IPS DF 4.7 (cell line): ENCODE data around the gene CHCHD1.
"Not testable (repeated sequence)": the region's sequence is repeated elsewhere in the genome, so short reads cannot be mapped to it uniquely, and the experiment has no call there.

Experiments used
- DNase-seq: peaks from one replicate; pipeline ENCODE4 v3.0.0-alpha.2; 2013; ENCODE audit warnings: low spot score; ENCODE audit errors: extremely low read depth

Gene CHCHD1

DNA sequence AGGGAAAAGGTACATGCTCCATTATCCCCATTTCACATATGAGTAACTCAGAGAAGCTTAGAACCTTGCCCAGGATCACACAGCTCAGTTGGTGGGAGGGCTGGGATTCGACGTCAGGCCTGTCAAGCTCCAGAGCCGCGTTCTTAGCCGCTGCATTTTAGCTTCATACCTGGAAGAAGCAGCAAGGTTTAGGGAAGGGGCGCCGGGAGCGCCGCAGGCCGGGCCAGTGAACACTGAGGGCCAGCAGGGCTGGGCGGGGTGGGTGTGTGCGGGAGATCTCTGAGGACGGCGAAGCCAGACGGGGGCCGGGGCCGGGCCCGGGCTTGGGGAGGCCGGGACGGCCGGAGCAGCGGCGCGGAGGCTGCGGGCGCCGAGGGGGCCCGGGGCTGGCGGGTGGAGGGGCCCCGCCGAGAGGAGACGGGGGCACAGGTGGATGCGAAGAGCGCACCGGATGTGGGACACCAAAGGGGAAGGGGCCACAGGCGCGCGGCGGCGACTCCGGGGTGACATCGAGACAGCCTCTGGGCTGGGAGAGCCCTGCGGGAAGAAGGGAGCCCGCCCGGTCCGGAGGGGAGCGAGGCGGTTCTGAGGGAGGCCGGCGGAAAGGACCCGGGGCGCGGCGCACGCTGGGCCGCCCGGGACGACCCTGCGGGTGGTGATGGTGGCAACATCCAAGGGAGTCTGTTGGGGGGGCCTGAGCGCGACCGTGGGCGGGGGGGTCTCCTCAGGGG, 29.1 kb downstream of the CHCHD1 start:
- no peak for DNase-seq

DNA sequence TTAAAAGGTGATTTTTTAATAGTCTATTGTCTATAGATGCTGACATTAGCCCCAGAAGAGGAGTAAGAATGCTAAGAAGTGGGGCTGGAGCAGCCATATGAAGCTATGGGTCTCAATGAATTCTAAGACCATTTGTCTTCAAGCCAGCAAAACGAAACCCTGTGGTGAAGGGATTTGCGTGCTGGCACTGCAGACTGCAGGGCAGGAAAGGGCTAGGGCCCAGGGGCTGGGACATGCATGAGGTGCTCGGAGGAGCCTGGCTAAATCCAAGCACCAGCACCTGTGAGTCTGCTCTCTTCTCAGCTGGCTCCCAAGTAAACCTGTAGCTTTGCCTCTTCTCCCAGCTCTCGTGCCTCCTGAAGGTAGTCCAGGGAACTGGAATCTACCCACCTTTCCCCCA, 30.8 kb downstream of the CHCHD1 start:
- DNase-seq = no peak

DNA sequence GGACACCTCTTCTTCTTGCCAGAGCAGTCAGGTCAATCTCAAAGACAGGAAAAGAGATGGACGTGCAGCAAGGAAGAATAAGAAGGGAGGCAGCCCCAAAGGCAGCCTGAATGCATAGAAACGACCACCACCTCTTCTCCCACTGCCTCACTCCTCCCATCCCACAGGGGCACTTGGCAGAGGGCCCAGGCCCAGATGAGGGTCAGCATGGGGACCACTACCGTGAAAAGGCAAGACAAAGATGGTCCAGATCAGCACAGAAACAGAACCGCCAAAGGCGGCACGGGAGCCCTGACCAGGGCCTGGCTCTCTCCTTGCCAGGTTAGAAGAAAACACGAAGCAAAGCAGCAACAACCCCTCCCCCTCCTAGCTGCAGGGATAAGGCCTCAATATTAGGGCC, 31.5 kb downstream of the CHCHD1 start:
- no peak for DNase-seq

DNA sequence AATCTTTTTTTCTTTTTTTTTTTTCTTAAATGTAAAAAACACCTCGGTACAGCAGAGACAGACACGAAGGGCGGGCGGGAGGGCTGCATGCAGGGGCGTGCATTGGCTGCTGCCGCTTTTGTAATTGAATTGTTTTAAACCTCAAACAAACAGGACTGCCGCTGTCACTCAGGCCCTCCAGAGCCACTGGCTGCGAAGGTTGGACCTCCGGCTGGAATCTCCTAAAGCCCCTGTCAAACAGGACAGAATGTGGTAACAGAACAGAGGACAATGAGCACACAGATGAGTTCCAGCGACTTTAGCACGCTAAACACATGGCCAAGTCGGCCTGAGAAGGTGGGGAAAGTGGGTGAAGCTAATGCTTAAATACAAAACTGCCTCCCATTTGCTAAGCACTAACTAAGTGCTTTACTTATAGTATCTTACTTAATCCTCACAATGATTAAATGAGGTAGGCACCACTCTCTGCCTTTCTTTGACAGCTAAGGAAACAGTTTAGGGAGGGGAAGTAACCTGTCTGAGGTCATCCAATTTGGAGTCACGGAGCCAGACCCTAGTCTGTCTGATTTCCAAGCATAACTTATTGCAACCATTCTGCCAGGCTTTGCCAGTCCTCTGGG, 32.5 kb downstream of the CHCHD1 start:
- no peak for DNase-seq

DNA sequence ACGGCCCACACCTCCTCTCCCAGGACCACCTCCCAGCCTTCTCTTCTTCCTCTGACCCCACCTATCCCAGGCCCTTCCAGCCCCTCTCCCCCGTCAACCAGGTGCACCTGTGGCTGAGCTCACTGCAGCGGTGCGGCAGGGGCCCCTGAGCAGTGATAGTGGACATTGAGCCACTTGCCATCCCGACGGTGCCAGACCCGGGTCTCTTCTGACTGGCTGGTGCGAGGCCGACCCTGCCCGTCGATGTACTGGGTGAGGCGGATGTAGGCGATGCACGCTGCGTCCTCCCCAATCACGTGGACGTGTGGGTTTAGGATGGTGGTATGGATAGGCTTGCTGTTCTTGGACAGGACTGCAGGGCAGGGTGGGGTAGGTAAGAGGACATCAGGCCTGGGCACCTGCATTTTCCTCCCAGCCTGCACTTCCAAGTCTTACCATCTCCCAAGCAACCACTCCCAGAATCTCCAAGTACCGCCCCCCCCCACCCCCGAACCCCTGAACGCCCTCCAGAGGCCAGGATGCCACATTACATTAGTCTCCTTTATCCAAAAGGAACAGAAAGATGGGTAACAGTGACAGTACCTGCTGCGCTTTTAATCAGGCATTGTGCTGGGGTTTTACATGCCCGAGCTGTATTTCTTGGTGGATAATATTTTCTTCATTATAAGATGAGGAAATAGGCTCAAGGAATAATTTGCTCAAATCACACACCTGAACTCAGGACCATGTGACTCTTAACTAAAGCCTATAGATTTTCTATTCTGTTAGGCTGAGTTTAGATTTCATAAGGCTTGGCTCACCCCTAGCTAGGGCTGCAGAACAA, 33.3 kb downstream of the CHCHD1 start:
- DNase-seq = no peak

DNA sequence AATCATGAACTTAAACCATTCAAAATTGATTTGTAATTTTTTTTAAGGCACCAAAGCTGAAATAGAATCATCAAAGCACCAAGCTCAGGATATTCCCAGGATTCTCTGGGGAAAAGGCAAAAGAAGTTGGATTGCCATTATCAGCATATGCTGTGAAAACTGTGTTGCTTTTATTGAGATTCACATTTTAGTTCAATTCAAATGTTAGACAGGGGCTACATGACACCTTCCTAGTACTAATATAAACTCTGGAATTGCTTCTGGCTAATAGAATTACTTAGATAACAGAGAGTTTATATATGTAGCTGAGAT, 33.8 kb downstream of the CHCHD1 start:
- DNase-seq = no peak

DNA sequence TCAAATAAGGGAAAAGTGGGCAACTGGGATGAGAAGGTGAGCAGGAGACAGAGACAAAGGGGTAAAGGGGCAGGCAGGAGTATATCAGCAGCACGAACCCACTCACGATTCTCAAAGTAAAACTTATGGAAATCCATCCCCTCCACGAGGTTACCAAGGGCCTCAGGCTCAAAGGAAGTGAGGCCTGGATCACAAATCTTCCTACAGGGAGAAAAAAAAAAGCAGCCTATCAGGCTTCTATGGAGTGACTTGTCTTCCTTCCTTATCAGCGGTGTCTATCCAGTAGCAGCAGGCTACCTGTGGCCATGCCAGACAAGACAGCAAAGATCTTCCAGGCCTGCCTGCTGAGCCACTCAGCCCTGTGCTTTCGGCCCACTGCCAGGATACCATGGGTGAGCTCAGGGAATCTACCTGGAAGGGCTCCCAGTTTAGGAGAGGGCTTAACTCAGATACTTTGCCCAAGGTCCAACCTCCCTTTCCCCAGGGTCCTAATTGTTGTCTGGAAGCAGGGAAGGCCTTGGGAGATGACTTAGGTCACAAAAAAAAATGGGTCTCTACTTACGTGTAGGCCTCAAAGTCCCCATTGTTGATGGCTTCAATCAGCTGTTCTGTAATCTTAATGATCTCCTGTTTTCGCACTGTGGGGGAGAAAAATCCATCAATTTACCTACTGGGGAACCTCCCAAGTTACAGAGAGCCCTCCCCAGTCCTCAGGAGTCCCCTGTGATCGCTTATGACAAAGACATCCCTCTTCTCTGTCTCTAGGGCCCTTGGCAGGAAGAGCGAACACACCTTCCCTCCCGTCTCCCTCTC, 35.3 kb downstream of the CHCHD1 start:
- no peak for DNase-seq

DNA sequence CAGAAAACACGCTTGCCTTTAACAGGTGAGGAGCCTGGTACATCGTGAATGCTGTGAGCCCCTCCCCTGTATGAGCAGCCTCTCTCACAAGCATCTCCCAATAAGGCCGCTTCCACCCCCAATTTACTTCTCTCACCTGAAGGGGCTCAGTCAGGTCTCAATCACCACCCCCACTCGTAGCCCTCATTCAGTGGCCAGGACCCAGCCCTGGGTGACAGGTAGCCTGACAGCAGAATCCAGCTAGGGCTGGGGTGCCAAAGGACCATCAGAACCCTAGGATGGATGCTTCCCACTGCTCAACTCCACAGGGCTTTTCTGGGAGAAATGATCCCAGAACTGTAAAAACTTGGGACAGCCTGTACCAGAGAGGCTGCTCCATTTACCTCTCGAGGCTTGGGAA, 36.0 kb downstream of the CHCHD1 start:
- no peak for DNase-seq

DNA sequence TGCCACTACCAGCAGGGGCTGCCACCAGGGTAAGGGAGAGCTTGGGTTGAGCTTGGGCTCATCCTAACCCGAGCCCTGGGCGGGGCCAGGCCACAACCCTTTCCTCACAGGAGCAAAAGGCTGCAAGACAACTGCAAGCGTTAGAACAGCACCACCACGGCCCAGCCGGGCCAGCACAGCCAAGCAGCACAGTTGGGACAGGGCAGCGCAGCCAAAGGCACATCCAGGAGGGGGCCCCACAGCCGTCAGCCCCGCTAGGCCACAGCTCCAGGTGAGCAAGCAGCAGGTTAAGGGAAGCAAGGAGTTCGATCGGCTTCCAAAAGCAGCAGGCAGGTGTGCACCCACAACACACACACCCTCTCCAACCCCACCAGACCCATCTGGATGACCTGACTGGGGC, 36.6 kb downstream of the CHCHD1 start:
- DNase-seq = no peak

DNA sequence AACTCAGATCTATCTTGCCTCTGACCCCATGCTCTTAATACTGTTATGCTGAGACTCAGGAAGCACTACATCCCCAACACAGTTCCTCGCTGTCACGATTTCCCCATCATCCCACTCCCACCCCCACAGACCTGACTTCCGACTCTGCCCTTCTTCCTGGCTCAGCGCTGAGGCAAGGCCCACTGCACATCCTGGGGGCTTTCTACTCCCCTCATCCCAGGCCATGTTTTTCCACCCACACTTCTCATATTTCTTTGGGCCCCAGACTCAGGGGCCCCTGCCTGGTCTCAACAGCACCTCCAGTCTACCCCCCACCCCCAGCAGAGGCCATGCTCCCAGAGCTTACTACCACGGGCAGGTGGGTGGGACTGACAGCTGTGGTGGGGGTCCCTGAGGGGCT, 37.2 kb downstream of the CHCHD1 start:
- no peak for DNase-seq

DNA sequence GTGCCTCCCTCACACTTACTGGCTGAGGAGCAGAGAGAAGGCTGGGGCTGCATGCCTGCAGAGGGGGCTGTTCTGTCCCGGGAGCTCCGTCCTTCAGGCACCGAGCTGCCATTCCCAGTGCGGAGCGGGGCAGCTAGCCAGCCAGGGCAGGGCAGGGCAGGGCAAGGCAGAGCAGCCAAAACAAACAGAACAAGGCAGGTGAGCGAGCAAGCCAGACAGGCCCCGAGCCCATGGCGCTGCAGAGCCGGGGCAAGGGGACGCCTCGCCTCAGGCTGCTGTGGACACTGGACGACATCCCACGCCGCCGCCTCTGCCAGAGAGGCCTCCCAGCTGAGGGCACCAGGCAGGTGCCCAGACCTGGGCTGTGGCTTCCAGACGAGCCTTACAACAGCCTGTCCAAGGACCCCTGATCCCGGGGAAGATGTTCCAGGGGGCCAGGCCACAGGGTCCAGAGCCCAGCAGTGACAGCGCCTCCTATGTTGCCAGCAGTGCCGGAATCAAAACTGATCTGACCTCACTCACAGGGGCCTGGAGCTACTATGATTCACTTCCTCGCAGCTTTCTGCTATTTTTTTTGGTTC, 37.8 kb downstream of the CHCHD1 start:
- no peak for DNase-seq

DNA sequence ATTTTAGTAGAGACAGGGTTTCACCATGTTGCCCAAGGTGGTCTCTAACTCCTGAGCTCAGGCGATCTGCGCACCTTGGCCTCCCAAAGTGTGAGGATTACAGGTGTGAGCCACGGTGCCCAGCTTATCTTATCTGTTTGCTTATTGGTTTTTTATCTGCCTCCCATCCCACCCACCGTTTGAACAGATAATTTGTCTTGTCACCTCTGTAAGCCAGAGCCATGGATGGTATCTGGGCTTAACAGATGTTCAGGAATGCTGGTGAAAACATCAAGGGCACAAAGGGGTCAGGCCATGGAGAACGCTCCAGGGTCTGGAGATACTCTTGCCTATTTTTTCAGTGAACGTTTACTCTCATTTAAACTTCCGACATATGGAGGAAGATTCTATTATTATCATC, 41.5 kb downstream of the CHCHD1 start:
- DNase-seq = no peak

DNA sequence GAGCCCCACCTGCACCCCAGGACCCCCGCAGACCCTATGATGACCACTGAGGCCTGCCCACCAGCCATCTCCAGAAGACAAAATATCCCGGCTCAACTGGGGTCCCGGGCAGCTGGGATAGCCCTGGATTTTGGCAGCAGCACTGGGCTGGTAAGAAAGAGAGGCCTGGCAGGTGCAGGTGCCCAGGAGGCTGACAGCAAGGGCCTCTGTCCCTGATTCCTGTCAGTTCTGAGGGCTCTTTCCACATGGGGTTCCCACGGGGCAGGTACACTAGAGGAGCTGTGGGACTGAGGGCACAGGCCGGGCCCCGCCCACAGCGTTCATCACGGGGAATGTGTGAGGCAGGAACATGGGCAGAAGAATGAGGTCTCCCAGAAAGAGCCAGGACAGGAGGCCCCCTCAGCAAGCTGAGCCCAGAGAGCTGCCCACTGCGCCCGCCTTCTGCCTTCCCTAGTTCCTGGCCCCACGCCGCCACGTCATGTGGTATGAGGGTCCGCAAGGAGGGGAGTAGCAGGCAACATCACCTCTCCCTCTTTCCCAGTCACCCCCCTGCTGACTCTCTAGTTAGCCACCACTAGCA, 42.4 kb downstream of the CHCHD1 start:
- DNase-seq = no peak

DNA sequence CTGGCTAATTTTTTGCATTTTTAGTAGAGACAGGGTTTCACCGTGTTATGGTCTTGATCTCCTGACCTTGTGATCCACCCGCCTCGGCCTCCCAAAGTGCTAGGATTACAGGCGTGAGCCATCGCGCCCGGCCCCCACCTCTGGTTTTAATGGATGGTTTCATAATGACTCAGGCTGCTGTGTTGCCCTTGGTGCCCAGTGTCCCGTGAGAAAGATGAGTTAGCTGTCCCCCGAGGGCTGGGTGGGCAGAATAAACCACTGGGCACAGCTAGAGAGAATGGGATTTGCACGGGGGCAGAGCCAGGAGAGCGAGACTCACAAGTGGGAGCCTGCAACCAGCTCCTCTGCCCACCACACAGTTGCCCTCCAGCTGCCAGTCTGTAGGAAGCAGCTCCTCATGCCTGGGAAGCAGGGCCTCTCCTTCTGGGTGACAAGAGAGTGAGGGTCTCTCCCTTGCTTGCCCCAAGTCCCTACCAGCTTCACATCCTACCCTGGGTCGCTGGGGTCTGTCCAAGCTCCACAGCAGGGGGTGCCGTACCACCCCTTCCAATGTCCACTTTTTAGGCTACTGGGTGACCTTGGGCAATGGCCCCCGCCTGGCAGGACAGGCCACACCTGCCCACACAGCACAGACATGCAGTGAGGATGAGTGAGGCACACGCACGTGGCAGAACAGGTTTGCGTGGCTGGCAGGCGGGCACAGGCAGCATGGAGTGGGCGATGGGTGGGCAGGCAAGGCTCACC, 45.7 kb downstream of the CHCHD1 start:
- no peak for DNase-seq

DNA sequence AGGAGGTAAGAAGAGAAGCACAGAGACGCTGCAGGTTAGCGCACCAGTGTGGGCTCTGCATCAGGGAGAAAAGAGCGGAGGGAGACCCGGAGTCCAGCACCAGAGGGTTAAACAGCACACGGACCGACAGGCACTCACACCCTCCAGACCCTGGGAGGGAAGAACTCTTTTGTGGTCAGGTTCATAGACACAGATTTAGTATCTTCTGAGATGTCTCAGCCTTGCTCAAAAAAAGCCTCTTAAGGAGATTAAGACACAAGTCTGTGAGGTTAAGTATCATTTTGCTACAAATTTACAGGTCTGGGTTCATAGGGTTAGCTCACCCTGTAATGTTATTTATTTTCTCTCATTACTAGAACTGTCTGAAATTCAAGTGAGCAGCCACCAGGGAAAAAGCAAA, 46.3 kb downstream of the CHCHD1 start:
- DNase-seq = no peak

DNA sequence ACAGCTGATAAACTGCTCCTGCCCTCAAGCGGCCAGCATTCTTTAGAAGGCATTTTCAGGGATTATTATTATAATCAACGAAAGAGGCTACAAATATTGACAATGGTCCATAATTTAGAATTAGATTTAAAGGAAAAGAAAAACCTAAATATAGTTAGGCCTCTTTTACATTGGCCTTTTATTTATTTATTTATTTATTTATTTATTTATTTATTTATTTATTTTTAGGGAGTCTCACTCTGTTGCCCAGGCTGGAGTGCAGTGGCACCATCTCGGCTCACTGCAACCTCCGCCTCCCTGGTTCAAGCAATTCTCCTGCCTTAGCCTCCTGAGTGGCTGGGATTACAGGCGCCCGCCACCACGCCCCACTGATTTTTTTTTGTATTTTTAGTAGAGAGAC, 47.2 kb downstream of the CHCHD1 start:
- DNase-seq = not testable (repeated sequence)
